PFSK-1 (cell line): ENCODE measurements around the gene GRM3.

Experiments used
- FOXP2 ChIP-seq: optimal IDR thresholded peaks from 2 replicates; pipeline ENCODE3; 2011; ENCODE audit warnings: borderline replicate concordance, control low read depth, inconsistent platforms; ENCODE audit not compliant: insufficient read depth; ENCODE audit errors: extremely low read length, extremely low read depth
- POLR2AphosphoS5 ChIP-seq: IDR thresholded peaks from 2 replicates; pipeline ENCODE4 v1.6.1; 2012; ENCODE audit warnings: low read depth, mild to moderate bottlenecking, control low read depth, low read length, moderate library complexity
- REST ChIP-seq, 2 experiments: IDR thresholded peaks; 2 replicates each; pipeline versions ENCODE4 v1.6.1 to v1.8.0; 2011 to 2012; ENCODE audit warnings: low read depth in 2 of 2, low read length in 2 of 2, control low read depth in 1 of 2, inconsistent platforms in 1 of 2, mild to moderate bottlenecking in 1 of 2, moderate library complexity in 1 of 2; ENCODE audit not compliant: insufficient read depth in 1 of 2
- SIN3A ChIP-seq: IDR thresholded peaks from 2 replicates; pipeline ENCODE4 v1.6.1; 2012; ENCODE audit warnings: mild to moderate bottlenecking, low read length, moderate library complexity, borderline replicate concordance; ENCODE audit not compliant: insufficient read depth
- TAF1 ChIP-seq: IDR thresholded peaks from 2 replicates; pipeline ENCODE4 v1.6.1; 2012; ENCODE audit warnings: low read length, control low read depth, borderline replicate concordance; ENCODE audit not compliant: insufficient read depth

Gene GRM3

GRCh38 chr7:86911659-86912058 lies 267.9 kb downstream of the GRM3 start:
- TF ChIP-seq TAF1 (no peak), SIN3A (no peak), REST (IDR thresholded peaks at IDR 0.05; ENCODE audit: insufficient read depth in 1 of 2, low read depth in 2 of 2, low read length in 2 of 2) (no peak)

GRCh38 chr7:86913709-86914108 lies 270.0 kb downstream of the GRM3 start:
- TF ChIP-seq TAF1 (no peak), REST (IDR thresholded peaks at IDR 0.05; ENCODE audit: insufficient read depth in 1 of 2, low read depth in 2 of 2, low read length in 2 of 2) (no peak), POLR2AphosphoS5 (no peak; the same call in 1 of the 2 replicates), FOXP2 (no peak), SIN3A (no peak)
